ENCODE results near the gene TTC33. TPM values are rescaled to one million over a fixed set of nuclear protein-coding genes. Genes with fewer than 3 reads are reported as not detected.
A peak's percentile ranks its signal among the peaks of the same experiment; 100 is the strongest.
"Not testable (repeated sequence)": the region's sequence is repeated elsewhere in the genome, so short reads cannot be mapped to it uniquely, and the experiment has no call there.

Gene TTC33
- polyA plus RNA-seq, 3 donors from 2014 or later, result 10.5 to 18.1 (median 11.2) TPM

GRCh38 chr5:40788941-40789340 is 33.2 kb upstream of the TTC33 start:
- Mint-ChIP-seq H3K4me1 (peaks cover 59 to 89% of the 10 kb centered on the region in 2 donors), H3K27ac (peak overlapping the region in 3 of 6 donors; percentile 13 to 49 (median 15)), H3K36me3 (peaks cover 12 to 16% (median 12%) of the 10 kb centered on the region in 3 donors)
- H3K27me3 Mint-ChIP-seq (ENCODE audit: low read depth in 3 of 3); DNase-seq; H3K9me3 Mint-ChIP-seq; H3K4me3 Mint-ChIP-seq: not testable (repeated sequence)

- no peak for DNase-seq
- H3K27me3 Mint-ChIP-seq (ENCODE audit: low read depth in 3 of 3), result no peaks in the 10 kb centered on the region
- peaks cover 12 to 16% (median 12%) of the 10 kb centered on the region in 3 donors for H3K36me3 Mint-ChIP-seq
- no peak overlapping the region for H3K4me3 Mint-ChIP-seq
- peak overlapping the region in 1 of 6 donors; percentile 66 for H3K27ac Mint-ChIP-seq
- no peaks in the 10 kb centered on the region for H3K9me3 Mint-ChIP-seq
- peaks cover 55 to 89% of the 10 kb centered on the region in 2 donors for H3K4me1 Mint-ChIP-seq
Measured at GRCh38 chr5:40787986-40788385, 32.2 kb upstream of the TTC33 start.

GRCh38 chr5:40786664-40787063 is 30.9 kb upstream of the TTC33 start:
- not testable (repeated sequence) for DNase-seq; H3K27ac Mint-ChIP-seq; H3K9me3 Mint-ChIP-seq; H3K27me3 Mint-ChIP-seq (ENCODE audit: low read depth in 3 of 3)
- Mint-ChIP-seq H3K4me1 (peaks cover 65 to 93% of the 10 kb centered on the region in 2 donors), H3K36me3 (peaks cover 12 to 16% (median 12%) of the 10 kb centered on the region in 3 donors), H3K4me3 (peak overlapping the region in 1 of 5 donors; percentile 18)

GRCh38 chr5:40784916-40785315 is 29.2 kb upstream of the TTC33 start:
- Mint-ChIP-seq H3K27ac (no peak overlapping the region), H3K4me1 (peaks cover 63 to 96% of the 10 kb centered on the region in 2 donors), H3K27me3 (ENCODE audit: low read depth in 3 of 3) (no peaks in the 10 kb centered on the region), H3K36me3 (peaks cover 12 to 16% (median 12%) of the 10 kb centered on the region in 3 donors), H3K4me3 (no peak overlapping the region), H3K9me3 (no peaks in the 10 kb centered on the region)
- no peak for DNase-seq

GRCh38 chr5:40784027-40784653 is 28.4 kb upstream of the TTC33 start:
- peak overlapping the region in 1 of 5 donors; percentile 8 for H3K4me3 Mint-ChIP-seq
- H3K9me3 Mint-ChIP-seq, result no peaks in the 10 kb centered on the region
- no peak overlapping the region for H3K27ac Mint-ChIP-seq
- DNase-seq, result no peak
- peaks cover 64 to 96% of the 10 kb centered on the region in 2 donors for H3K4me1 Mint-ChIP-seq
- no peaks in the 10 kb centered on the region for H3K27me3 Mint-ChIP-seq (ENCODE audit: low read depth in 3 of 3)
- peaks cover 12 to 16% (median 12%) of the 10 kb centered on the region in 3 donors for H3K36me3 Mint-ChIP-seq

GRCh38 chr5:40781843-40782409 is 26.2 kb upstream of the TTC33 start:
- peaks cover 4 to 6% (median 6%) of the 10 kb centered on the region in 3 donors for H3K36me3 Mint-ChIP-seq
- H3K4me3 Mint-ChIP-seq, result no peak overlapping the region
- H3K9me3 Mint-ChIP-seq, result no peaks in the 10 kb centered on the region
- no peak for DNase-seq
- peaks cover 50 to 79% of the 10 kb centered on the region in 2 donors for H3K4me1 Mint-ChIP-seq
- H3K27me3 Mint-ChIP-seq (ENCODE audit: low read depth in 3 of 3), result no peaks in the 10 kb centered on the region
- H3K27ac Mint-ChIP-seq, result peak overlapping the region in 1 of 6 donors; percentile 64

GRCh38 chr5:40780858-40781257 is 25.1 kb upstream of the TTC33 start:
- no peak for DNase-seq
- Mint-ChIP-seq H3K36me3 (peaks cover 4 to 12% (median 8%) of the 10 kb centered on the region in 3 donors), H3K4me1 (peaks cover 47 to 79% of the 10 kb centered on the region in 2 donors), H3K9me3 (no peaks in the 10 kb centered on the region), H3K4me3 (no peak overlapping the region), H3K27me3 (ENCODE audit: low read depth in 3 of 3) (no peaks in the 10 kb centered on the region), H3K27ac (peak overlapping the region in 1 of 6 donors; percentile 53)

- H3K27me3 Mint-ChIP-seq (ENCODE audit: low read depth in 3 of 3), result no peaks in the 10 kb centered on the region
- peaks cover 4 to 16% (median 8%) of the 10 kb centered on the region in 3 donors for H3K36me3 Mint-ChIP-seq
- H3K4me1 Mint-ChIP-seq, result peaks cover 41 to 78% of the 10 kb centered on the region in 2 donors
- no peak overlapping the region for H3K4me3 Mint-ChIP-seq
- H3K27ac Mint-ChIP-seq, result no peak overlapping the region
- DNase-seq, result no peak
- no peaks in the 10 kb centered on the region for H3K9me3 Mint-ChIP-seq
Measured at GRCh38 chr5:40780199-40780598, 24.4 kb upstream of the TTC33 start.

GRCh38 chr5:40779561-40779960 is 23.8 kb upstream of the TTC33 start:
- Mint-ChIP-seq H3K4me1 (peaks cover 39 to 72% of the 10 kb centered on the region in 2 donors), H3K36me3 (peaks cover 4 to 18% (median 14%) of the 10 kb centered on the region in 3 donors)

GRCh38 chr5:40778133-40778532 is 22.4 kb upstream of the TTC33 start:
- no peaks in the 10 kb centered on the region for H3K9me3 Mint-ChIP-seq
- peaks cover 0 to 1% (median 0%) of the 10 kb centered on the region in 3 donors for H3K27me3 Mint-ChIP-seq (ENCODE audit: low read depth in 3 of 3)
- H3K4me1 Mint-ChIP-seq, result peaks cover 30 to 57% of the 10 kb centered on the region in 2 donors
- H3K27ac Mint-ChIP-seq, result no peak overlapping the region
- H3K36me3 Mint-ChIP-seq, result peaks cover 4 to 20% (median 17%) of the 10 kb centered on the region in 3 donors
- no peak for DNase-seq
- H3K4me3 Mint-ChIP-seq, result no peak overlapping the region

More at GRCh38 chr5:40779561-40779960, 23.8 kb upstream of the TTC33 start:
- no peak overlapping the region for H3K27ac Mint-ChIP-seq
- H3K27me3 Mint-ChIP-seq (ENCODE audit: low read depth in 3 of 3), result peaks cover 0 to 1% (median 0%) of the 10 kb centered on the region in 3 donors
- H3K9me3 Mint-ChIP-seq, result no peaks in the 10 kb centered on the region
- no peak overlapping the region for H3K4me3 Mint-ChIP-seq
- DNase-seq, result no peak

- Mint-ChIP-seq H3K4me3 (no peak overlapping the region), H3K27ac (no peak overlapping the region), H3K4me1 (peaks cover 20 to 42% of the 10 kb centered on the region in 2 donors), H3K9me3 (no peaks in the 10 kb centered on the region), H3K27me3 (ENCODE audit: low read depth in 3 of 3) (peaks cover 0 to 2% (median 0%) of the 10 kb centered on the region in 3 donors), H3K36me3 (peaks cover 4 to 24% (median 17%) of the 10 kb centered on the region in 3 donors)
- no peak for DNase-seq
Measured at GRCh38 chr5:40776658-40776977, 20.9 kb upstream of the TTC33 start.

GRCh38 chr5:40775846-40776657 is 20.3 kb upstream of the TTC33 start:
- H3K4me1 Mint-ChIP-seq, result peaks cover 16 to 37% of the 10 kb centered on the region in 2 donors
- H3K9me3 Mint-ChIP-seq, result no peaks in the 10 kb centered on the region
- H3K4me3 Mint-ChIP-seq, result no peak overlapping the region
- no peak for DNase-seq
- H3K27me3 Mint-ChIP-seq (ENCODE audit: low read depth in 3 of 3), result peaks cover 0 to 2% (median 0%) of the 10 kb centered on the region in 3 donors
- H3K27ac Mint-ChIP-seq, result peak overlapping the region in 4 of 6 donors; percentile 0 to 54 (median 37)
- H3K36me3 Mint-ChIP-seq, result peaks cover 4 to 24% (median 18%) of the 10 kb centered on the region in 3 donors

GRCh38 chr5:40775085-40775845 is 19.5 kb upstream of the TTC33 start:
- H3K4me1 Mint-ChIP-seq, result peaks cover 9 to 29% of the 10 kb centered on the region in 2 donors
- DNase-seq, result no peak
- H3K36me3 Mint-ChIP-seq, result peaks cover 4 to 24% (median 21%) of the 10 kb centered on the region in 3 donors
- H3K9me3 Mint-ChIP-seq, result no peaks in the 10 kb centered on the region
- H3K27ac Mint-ChIP-seq, result peak overlapping the region in 3 of 6 donors; percentile 0 to 45 (median 29)
- peaks cover 0 to 2% (median 0%) of the 10 kb centered on the region in 3 donors for H3K27me3 Mint-ChIP-seq (ENCODE audit: low read depth in 3 of 3)
- H3K4me3 Mint-ChIP-seq, result no peak overlapping the region
